Neural progenitor cell (in vitro differentiated cells): ENCODE data around the gene AUH. TPM values are rescaled to one million over a fixed set of nuclear protein-coding genes. Genes with fewer than 3 reads are reported as not detected.

Source experiments
- DNase-seq: peaks from one replicate; pipeline ENCODE4 v3.0.0-alpha.2; 2016; ENCODE audit warnings: low spot score
- H2AFZ ChIP-seq: fragments of 200-600 bp; sonication (generic); replicated peaks from 2 replicates; pipeline ENCODE4 v1.6.1; 2016; ENCODE audit warnings: antibody characterized with exemption
- H3F3A ChIP-seq: fragments of 200-600 bp; sonication (generic); 2 replicates; pipeline ENCODE4 v1.6.1; 2016; ENCODE audit warnings: antibody characterized with exemption, low read depth
- H3K27ac ChIP-seq: fragments of 200-600 bp; sonication (generic); 2 replicates; pipeline ENCODE4 v1.5.1; 2016; ENCODE audit warnings: mild to moderate bottlenecking
- H3K27me3 ChIP-seq: fragments of 200-600 bp; sonication (generic); 2 replicates; pipeline ENCODE4 v1.6.1; 2016; ENCODE audit warnings: mild to moderate bottlenecking, moderate library complexity
- H3K36me3 ChIP-seq: fragments of 200-600 bp; sonication (generic); 2 replicates; pipeline ENCODE4 v1.5.1; 2016
- H3K4me1 ChIP-seq: fragments of 200-600 bp; sonication (generic); 2 replicates; pipeline ENCODE4 v1.6.1; 2016; ENCODE audit warnings: mixed run types
- H3K4me2 ChIP-seq: fragments of 200-600 bp; sonication (generic); 2 replicates; pipeline ENCODE4 v1.6.1; 2016
- H3K4me3 ChIP-seq: fragments of 200-600 bp; sonication (generic); 2 replicates; pipeline ENCODE4 v1.5.1; 2016
- H3K79me2 ChIP-seq: fragments of 200-600 bp; sonication (generic); 2 replicates; pipeline ENCODE4 v1.6.1; 2016; ENCODE audit warnings: low read depth
- H3K9ac ChIP-seq: fragments of 200-600 bp; sonication (generic); 2 replicates; pipeline ENCODE4 v1.6.1; 2016
- H3K9me3 ChIP-seq: fragments of 200-600 bp; sonication (generic); 2 replicates; pipeline ENCODE4 v1.5.1; 2016; ENCODE audit warnings: low read depth
- H4K20me1 ChIP-seq: fragments of 200-600 bp; sonication (generic); 2 replicates; pipeline ENCODE4 v1.6.1; 2016; ENCODE audit warnings: low read depth
- H3K27ac Mint-ChIP-seq: 3 replicates; pipeline ENCODE4 v1.8.0; 2021; ENCODE audit warnings: mixed read lengths
- H3K27me3 Mint-ChIP-seq: 2 replicates; pipeline ENCODE4 v1.8.0; 2022; ENCODE audit warnings: low read depth, mild to moderate bottlenecking, inconsistent platforms, moderate library complexity, mixed read lengths; ENCODE audit not compliant: insufficient read depth
- H3K36me3 Mint-ChIP-seq: 3 replicates; pipeline ENCODE4 v1.8.0; 2021; ENCODE audit warnings: mixed read lengths
- H3K4me1 Mint-ChIP-seq: 3 replicates; pipeline ENCODE4 v1.8.0; 2021; ENCODE audit warnings: mixed read lengths
- H3K4me3 Mint-ChIP-seq: 3 replicates; pipeline ENCODE4 v1.8.0; 2021; ENCODE audit warnings: mild to moderate bottlenecking, moderate library complexity, mixed read lengths
- H3K9me3 Mint-ChIP-seq: 3 replicates; pipeline ENCODE4 v1.8.0; 2020; ENCODE audit warnings: mixed read lengths
- CTCF ChIP-seq: fragments of 200-600 bp; sonication (generic); IDR thresholded peaks from 2 replicates; pipeline ENCODE4 v1.5.1; 2017; ENCODE audit warnings: antibody characterized with exemption, mild to moderate bottlenecking
- EZH2 ChIP-seq: fragments of 200-600 bp; sonication (generic); IDR thresholded peaks from 2 replicates; pipeline ENCODE4 v1.6.1; 2017; ENCODE audit warnings: antibody characterized with exemption, mild to moderate bottlenecking, moderate library complexity
- EZH2phosphoT487 ChIP-seq: fragments of 200-600 bp; sonication (generic); IDR thresholded peaks from 2 replicates; pipeline ENCODE4 v1.6.1; 2017; ENCODE audit warnings: antibody characterized with exemption
- total RNA-seq: library from RNA; depleted of rRNA; stranded (reverse); fragments of >200 nt; gene quantifications from 2 replicates; pipeline ENCODE4 v1.2.3, GENCODE V29; 2015; ENCODE audit warnings: low replicate concordance

AUH gene
- total RNA-seq, 1 donor from 2014 or later = 17.3 TPM

DNA sequence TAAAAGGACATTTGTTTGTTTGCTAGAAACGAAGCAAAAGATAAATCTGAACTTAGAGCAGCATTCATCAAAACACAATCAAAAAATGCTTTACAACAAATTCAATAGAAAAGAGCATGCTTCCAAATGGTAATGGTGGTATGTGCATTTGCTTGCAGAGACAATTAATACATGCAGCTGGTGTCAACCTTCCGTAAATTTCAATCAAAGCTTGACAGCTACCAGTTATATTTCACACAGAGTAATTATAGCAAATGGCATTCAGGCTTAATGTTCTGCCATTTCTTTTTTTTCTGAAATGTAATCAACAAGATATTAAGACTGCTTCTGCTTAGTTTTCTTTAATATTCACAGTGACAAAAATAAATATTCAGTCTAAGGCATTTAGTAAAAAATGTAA is 90.6 kb downstream of the AUH start:
- Mint-ChIP-seq H3K9me3 (no peaks in the 10 kb centered on the region), H3K36me3 (no peaks in the 10 kb centered on the region), H3K4me1 (peaks cover 22% of the 10 kb centered on the region), H3K27me3 (no peaks in the 10 kb centered on the region), H3K27ac (no peak overlapping the region), H3K4me3 (no peak overlapping the region)
- Histone ChIP-seq H3K27ac (no peak overlapping the region), H3K27me3 (no peaks in the 10 kb centered on the region), H3K9me3 (no peaks in the 10 kb centered on the region), H3K4me1 (peaks cover 11% of the 10 kb centered on the region), H3K4me2 (no peak overlapping the region), H3K79me2 (no peaks in the 10 kb centered on the region), H3K9ac (no peak overlapping the region), H3K36me3 (no peaks in the 10 kb centered on the region), H2AFZ (no peak overlapping the region), H3F3A (no peaks in the 10 kb centered on the region), H4K20me1 (peaks cover 6% of the 10 kb centered on the region), H3K4me3 (no peak overlapping the region)
- TF ChIP-seq EZH2phosphoT487 = no peak
- TF ChIP-seq EZH2 = no peak
- no peak for TF ChIP-seq CTCF
- DNase-seq = no peak

GRCh38 chr9:91269907-91270491 is 91.7 kb downstream of the AUH start:
- Histone ChIP-seq H3K9ac (no peak overlapping the region), H3K27ac (no peak overlapping the region), H3F3A (no peaks in the 10 kb centered on the region), H3K9me3 (no peaks in the 10 kb centered on the region), H3K4me1 (peaks cover 11% of the 10 kb centered on the region), H3K4me3 (no peak overlapping the region), H3K36me3 (no peaks in the 10 kb centered on the region), H3K27me3 (no peaks in the 10 kb centered on the region), H4K20me1 (peaks cover 6% of the 10 kb centered on the region), H2AFZ (no peak overlapping the region), H3K79me2 (no peaks in the 10 kb centered on the region), H3K4me2 (no peak overlapping the region)
- TF ChIP-seq EZH2 (no peak), CTCF (no peak), EZH2phosphoT487 (no peak)
- H3K4me3 Mint-ChIP-seq = no peak overlapping the region
- H3K36me3 Mint-ChIP-seq = no peaks in the 10 kb centered on the region
- no peaks in the 10 kb centered on the region for H3K9me3 Mint-ChIP-seq
- no peaks in the 10 kb centered on the region for H3K27me3 Mint-ChIP-seq
- H3K4me1 Mint-ChIP-seq = peaks cover 21% of the 10 kb centered on the region
- H3K27ac Mint-ChIP-seq = no peak overlapping the region
- DNase-seq = no peak

DNA sequence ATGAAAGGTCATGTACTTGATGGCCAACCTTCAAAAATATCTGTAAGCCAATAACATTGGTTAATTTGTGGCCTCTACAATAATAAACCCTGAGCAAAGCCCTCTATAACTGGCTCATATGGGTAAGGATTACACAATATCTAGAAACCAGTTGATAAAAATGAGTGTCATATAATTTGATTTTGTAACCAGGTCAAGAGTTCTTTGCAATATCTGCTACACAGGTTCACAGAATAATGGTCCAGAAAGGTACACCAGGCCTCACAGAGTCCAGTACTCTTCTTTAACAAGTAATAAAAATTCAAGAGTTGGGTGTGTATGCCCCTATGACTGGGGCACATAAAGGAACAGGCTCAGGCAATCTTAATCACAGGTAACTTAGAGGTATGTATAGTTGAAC is 95.3 kb downstream of the AUH start:
- no peak for TF ChIP-seq EZH2
- no peak for TF ChIP-seq CTCF
- no peak for TF ChIP-seq EZH2phosphoT487
- Histone ChIP-seq H3K79me2 (no peaks in the 10 kb centered on the region), H2AFZ (no peak overlapping the region), H4K20me1 (no peaks in the 10 kb centered on the region), H3K9ac (no peak overlapping the region), H3K4me3 (no peak overlapping the region), H3K4me2 (no peak overlapping the region), H3K9me3 (no peaks in the 10 kb centered on the region), H3F3A (no peaks in the 10 kb centered on the region), H3K4me1 (peaks cover 2% of the 10 kb centered on the region), H3K27ac (no peak overlapping the region), H3K27me3 (no peaks in the 10 kb centered on the region), H3K36me3 (no peaks in the 10 kb centered on the region)
- H3K36me3 Mint-ChIP-seq = no peaks in the 10 kb centered on the region
- H3K27ac Mint-ChIP-seq = no peak overlapping the region
- DNase-seq = no peak
- no peaks in the 10 kb centered on the region for H3K9me3 Mint-ChIP-seq
- peaks cover 9% of the 10 kb centered on the region for H3K4me1 Mint-ChIP-seq
- H3K4me3 Mint-ChIP-seq = no peak overlapping the region
- H3K27me3 Mint-ChIP-seq = no peaks in the 10 kb centered on the region
